HG02610 (cell line): ENCODE data around the gene CADM3.

Experiments used
- ATAC-seq: cut with Tn5 transposase; IDR thresholded peaks from one replicate; pipeline ENCODE4 v1.9.1; 2021; ENCODE audit warnings: mild to moderate bottlenecking, moderate library complexity; ENCODE audit not compliant: unreplicated experiment

Gene CADM3

GRCh38 chr1:159204161-159205141 lies 33.0 kb downstream of the CADM3 start, which contains the start of gene ACKR1:
ACKR1 (plus strand) TSS chr1:159204875; CDS start chr1:159204960, 85 bp downstream.
- ATAC-seq, result no peak

- no peak for ATAC-seq
Measured at GRCh38 chr1:159205225-159205624, 33.8 kb downstream of the CADM3 start.

- no peak for ATAC-seq
Measured at GRCh38 chr1:159206110-159206509, 34.7 kb downstream of the CADM3 start.

GRCh38 chr1:159207080-159207479 lies 35.7 kb downstream of the CADM3 start:
- ATAC-seq, result no peak

GRCh38 chr1:159207774-159208173 lies 36.4 kb downstream of the CADM3 start:
- no peak for ATAC-seq

GRCh38 chr1:159208175-159208825 lies 36.9 kb downstream of the CADM3 start:
- no peak for ATAC-seq

- ATAC-seq, result no peak
Measured at GRCh38 chr1:159209061-159209460, 37.6 kb downstream of the CADM3 start.

- no peak for ATAC-seq
Measured at GRCh38 chr1:159211331-159212136, 40.1 kb downstream of the CADM3 start.

GRCh38 chr1:159212596-159212995 lies 41.2 kb downstream of the CADM3 start:
- no peak for ATAC-seq

- no peak for ATAC-seq
Measured at GRCh38 chr1:159214149-159214760, 42.8 kb downstream of the CADM3 start.

GRCh38 chr1:159218649-159219636 lies 47.5 kb downstream of the CADM3 start:
- ATAC-seq, result no peak

GRCh38 chr1:159222075-159222865 lies 50.9 kb downstream of the CADM3 start:
- no peak for ATAC-seq

GRCh38 chr1:159223004-159223403 lies 51.6 kb downstream of the CADM3 start:
- ATAC-seq, result no peak

- ATAC-seq, result no peak
Measured at GRCh38 chr1:159228554-159228953, 57.1 kb downstream of the CADM3 start.

GRCh38 chr1:159229260-159229885 lies 58.0 kb downstream of the CADM3 start:
- ATAC-seq, result no peak

GRCh38 chr1:159229896-159230295 lies 58.5 kb downstream of the CADM3 start:
- no peak for ATAC-seq

GRCh38 chr1:159239551-159240220 lies 68.3 kb downstream of the CADM3 start:
- ATAC-seq, result peak; percentile 68

GRCh38 chr1:159247266-159247665 lies 75.9 kb downstream of the CADM3 start:
- ATAC-seq, result no peak
